Endothelial cell (in vitro differentiated cells): ENCODE data around the gene PTPRM. TPM values are rescaled to one million over a fixed set of nuclear protein-coding genes. Genes with fewer than 3 reads are reported as not detected.

Source experiments
- DNase-seq: peaks from one replicate; pipeline ENCODE4 v3.0.0; 2021; ENCODE audit warnings: low spot score
- H3K27ac Mint-ChIP-seq: one replicate; pipeline ENCODE4 v1.8.0; 2021; ENCODE audit warnings: mixed read lengths, inconsistent platforms; ENCODE audit not compliant: unreplicated experiment
- H3K27me3 Mint-ChIP-seq: one replicate; pipeline ENCODE4 v1.8.0; 2021; ENCODE audit warnings: mild to moderate bottlenecking, moderate library complexity, mixed read lengths, inconsistent platforms; ENCODE audit not compliant: unreplicated experiment
- H3K36me3 Mint-ChIP-seq: one replicate; pipeline ENCODE4 v1.8.0; 2021; ENCODE audit warnings: mild to moderate bottlenecking, low read depth, mixed read lengths, inconsistent platforms; ENCODE audit not compliant: unreplicated experiment
- H3K4me1 Mint-ChIP-seq: one replicate; pipeline ENCODE4 v1.8.0; 2021; ENCODE audit warnings: mild to moderate bottlenecking, mixed read lengths, inconsistent platforms; ENCODE audit not compliant: unreplicated experiment
- H3K4me3 Mint-ChIP-seq: one replicate; pipeline ENCODE4 v1.8.0; 2021; ENCODE audit warnings: mild to moderate bottlenecking, mixed read lengths, inconsistent platforms; ENCODE audit not compliant: unreplicated experiment
- H3K9me3 Mint-ChIP-seq: one replicate; pipeline ENCODE4 v1.8.0; 2021; ENCODE audit warnings: mixed read lengths, inconsistent platforms; ENCODE audit not compliant: unreplicated experiment
- total RNA-seq: library from RNA; stranded (reverse); fragmentation: NEBNext Ultra II Directional; extraction: Animal tissue kit (Norgen Biotek cat#: 25700); gene quantifications from one replicate; pipeline ENCODE4 v1.2.1, GENCODE V29; 2021; ENCODE audit not compliant: unreplicated experiment
- TF ChIP-seq, protein P1 (sequence below): fragments of 200-600 bp; sonication (generic); IDR thresholded peaks from one replicate; pipeline ENCODE4 v1.5.0; 2021; ENCODE audit warnings: antibody characterized with exemption; ENCODE audit not compliant: unreplicated experiment

The PTPRM gene
- total RNA-seq, 1 donor from 2014 or later, result 284 TPM

DNA sequence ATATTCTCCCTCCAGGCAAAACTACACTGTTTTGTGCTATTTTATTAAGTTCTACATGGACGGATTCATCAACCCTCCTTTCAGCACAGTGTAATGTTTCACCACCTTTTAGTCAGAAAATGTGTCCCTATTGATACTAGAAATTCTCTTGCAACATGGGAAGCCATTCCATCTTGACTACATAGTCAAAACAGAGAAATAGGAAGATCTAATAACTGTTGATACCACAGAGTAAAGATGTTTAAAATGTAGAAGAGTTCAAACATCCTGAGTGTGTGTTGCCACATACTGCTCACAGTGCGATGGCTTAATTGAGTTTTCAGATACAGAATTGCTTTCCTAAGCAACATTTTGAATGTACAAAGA, 549.9 kb downstream of the PTPRM start:
- peaks cover under 1% of the 10 kb centered on the region for H3K27me3 Mint-ChIP-seq
- H3K27ac Mint-ChIP-seq, result no peak overlapping the region
- H3K4me1 Mint-ChIP-seq, result peaks cover 8% of the 10 kb centered on the region
- peaks cover 9% of the 10 kb centered on the region for H3K36me3 Mint-ChIP-seq
- no peak for DNase-seq
- no peaks in the 10 kb centered on the region for H3K9me3 Mint-ChIP-seq
- TF ChIP-seq, protein P1, sequence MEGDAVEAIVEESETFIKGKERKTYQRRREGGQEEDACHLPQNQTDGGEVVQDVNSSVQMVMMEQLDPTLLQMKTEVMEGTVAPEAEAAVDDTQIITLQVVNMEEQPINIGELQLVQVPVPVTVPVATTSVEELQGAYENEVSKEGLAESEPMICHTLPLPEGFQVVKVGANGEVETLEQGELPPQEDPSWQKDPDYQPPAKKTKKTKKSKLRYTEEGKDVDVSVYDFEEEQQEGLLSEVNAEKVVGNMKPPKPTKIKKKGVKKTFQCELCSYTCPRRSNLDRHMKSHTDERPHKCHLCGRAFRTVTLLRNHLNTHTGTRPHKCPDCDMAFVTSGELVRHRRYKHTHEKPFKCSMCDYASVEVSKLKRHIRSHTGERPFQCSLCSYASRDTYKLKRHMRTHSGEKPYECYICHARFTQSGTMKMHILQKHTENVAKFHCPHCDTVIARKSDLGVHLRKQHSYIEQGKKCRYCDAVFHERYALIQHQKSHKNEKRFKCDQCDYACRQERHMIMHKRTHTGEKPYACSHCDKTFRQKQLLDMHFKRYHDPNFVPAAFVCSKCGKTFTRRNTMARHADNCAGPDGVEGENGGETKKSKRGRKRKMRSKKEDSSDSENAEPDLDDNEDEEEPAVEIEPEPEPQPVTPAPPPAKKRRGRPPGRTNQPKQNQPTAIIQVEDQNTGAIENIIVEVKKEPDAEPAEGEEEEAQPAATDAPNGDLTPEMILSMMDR, result no peak
- H3K4me3 Mint-ChIP-seq, result peak overlapping the region; percentile 21

DNA sequence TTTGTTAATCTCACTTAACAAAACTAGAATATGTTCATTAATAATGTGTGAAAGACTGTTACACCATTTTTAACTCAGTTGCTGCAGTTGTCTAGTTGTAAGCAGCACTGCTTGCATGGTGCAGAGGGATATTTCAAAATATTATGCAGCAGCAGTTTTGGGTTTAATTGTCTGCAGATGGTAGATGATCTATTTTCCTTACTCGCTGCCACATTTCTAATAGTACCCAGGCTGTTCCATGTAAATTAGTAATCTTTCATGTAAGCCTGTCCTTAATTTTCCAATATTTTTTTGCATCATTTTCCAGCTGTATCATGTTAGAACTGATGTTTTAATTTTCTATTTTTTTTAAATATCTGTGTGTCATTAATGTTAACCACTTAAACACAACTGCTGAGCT, 554.0 kb downstream of the PTPRM start:
- TF ChIP-seq, protein P1, result no peak
- H3K9me3 Mint-ChIP-seq, result no peaks in the 10 kb centered on the region
- no peak overlapping the region for H3K27ac Mint-ChIP-seq
- peaks cover 5% of the 10 kb centered on the region for H3K36me3 Mint-ChIP-seq
- H3K4me3 Mint-ChIP-seq, result no peak overlapping the region
- no peaks in the 10 kb centered on the region for H3K27me3 Mint-ChIP-seq
- DNase-seq, result no peak
- peaks cover 8% of the 10 kb centered on the region for H3K4me1 Mint-ChIP-seq

- DNase-seq, result no peak
- no peak overlapping the region for H3K4me3 Mint-ChIP-seq
- H3K27ac Mint-ChIP-seq, result no peak overlapping the region
- peaks cover 8% of the 10 kb centered on the region for H3K4me1 Mint-ChIP-seq
- H3K27me3 Mint-ChIP-seq, result peaks cover 7% of the 10 kb centered on the region
- no peaks in the 10 kb centered on the region for H3K9me3 Mint-ChIP-seq
- peaks cover 5% of the 10 kb centered on the region for H3K36me3 Mint-ChIP-seq
- TF ChIP-seq, protein P1, result no peak
Observed at GRCh38 chr18:8121942-8122480, 554.9 kb downstream of the PTPRM start.

GRCh38 chr18:8124232-8125146, 557.4 kb downstream of the PTPRM start:
- Mint-ChIP-seq H3K9me3 (no peaks in the 10 kb centered on the region), H3K27me3 (peaks cover 7% of the 10 kb centered on the region), H3K4me3 (no peak overlapping the region), H3K36me3 (peaks cover 5% of the 10 kb centered on the region), H3K4me1 (peaks cover 8% of the 10 kb centered on the region), H3K27ac (no peak overlapping the region)
- DNase-seq, result no peak
- TF ChIP-seq, protein P1, result no peak

DNA sequence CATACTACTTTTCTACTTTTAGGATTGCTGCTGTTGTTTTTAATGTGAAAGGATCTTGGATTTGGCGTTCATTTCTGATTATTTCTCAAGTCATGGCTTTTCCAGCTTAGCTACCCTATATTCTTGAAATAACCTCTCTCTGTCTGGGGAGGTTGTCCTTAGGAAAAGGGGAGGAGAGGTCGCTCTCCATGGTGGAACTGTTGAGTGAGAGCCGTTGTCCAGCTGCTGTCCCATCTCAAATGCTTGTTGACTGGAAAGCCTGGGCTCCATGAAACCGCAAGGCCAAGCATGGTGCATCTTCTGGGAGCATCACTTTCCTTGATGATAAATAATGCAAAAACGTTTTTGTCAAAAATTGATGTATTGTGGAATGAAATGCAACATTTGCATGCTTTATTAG, 563.0 kb downstream of the PTPRM start:
- TF ChIP-seq, protein P1, result no peak
- peaks cover 17% of the 10 kb centered on the region for H3K27me3 Mint-ChIP-seq
- H3K27ac Mint-ChIP-seq, result no peak overlapping the region
- no peak for DNase-seq
- H3K36me3 Mint-ChIP-seq, result peaks cover 20% of the 10 kb centered on the region
- no peak overlapping the region for H3K4me3 Mint-ChIP-seq
- peaks cover 5% of the 10 kb centered on the region for H3K4me1 Mint-ChIP-seq
- H3K9me3 Mint-ChIP-seq, result no peaks in the 10 kb centered on the region
